HTR-8/SVneo (cell line): ENCODE data around the gene SELL.
"Not testable (repeated sequence)": the region's sequence is repeated elsewhere in the genome, so short reads cannot be mapped to it uniquely, and the experiment has no call there.

Experiments used
- DNase-seq: peaks from one replicate; pipeline ENCODE4 v3.0.0; 2011; ENCODE audit warnings: low spot score, mixed read lengths; ENCODE audit not compliant: insufficient read length
- FAIRE-seq: peaks from 2 replicates; lab custom pipeline; 2011; peaks lifted over from hg19 to GRCh38; lab: Jason Lieb, UNC

The SELL gene

GRCh38 chr1:169711469-169712308, at the start of gene SELL:
Gene SELL (minus strand): TSS chr1:169711620. CDS start chr1:169711498, 122 bp downstream.
- DNase-seq (peak; percentile 32), FAIRE-seq (no peak)

GRCh38 chr1:169759038-169759437, 47.6 kb upstream of the SELL start:
- FAIRE-seq: no peak
- no peak for DNase-seq

- no peak for FAIRE-seq
- no peak for DNase-seq
These were observed 42.1 kb upstream of the SELL start for GRCh38 chr1:169753549-169753948.

- no peak for FAIRE-seq
- DNase-seq: no peak
These were observed 38.6 kb upstream of the SELL start for GRCh38 chr1:169750041-169750440.

- no peak for FAIRE-seq
- DNase-seq: no peak
These were observed 35.1 kb upstream of the SELL start for GRCh38 chr1:169746550-169746949.

GRCh38 chr1:169745015-169745861, 33.8 kb upstream of the SELL start:
- no peak for DNase-seq
- FAIRE-seq: no peak

- DNase-seq: peak; percentile 31
- no peak for FAIRE-seq
These were observed 30.4 kb upstream of the SELL start for GRCh38 chr1:169741666-169742394.

GRCh38 chr1:169739980-169740379, 28.6 kb upstream of the SELL start:
- no peak for DNase-seq
- no peak for FAIRE-seq

GRCh38 chr1:169733924-169734323, 22.5 kb upstream of the SELL start, which contains the start of gene SELE:
Gene SELE (minus strand): TSS chr1:169734079. CDS start chr1:169733612, 467 bp downstream.
- DNase-seq: no peak
- no peak for FAIRE-seq

- FAIRE-seq (no peak), DNase-seq (no peak)
These were observed 20.0 kb upstream of the SELL start for GRCh38 chr1:169731446-169731845.

- no peak for FAIRE-seq
- DNase-seq: no peak
These were observed 18.6 kb upstream of the SELL start for GRCh38 chr1:169729991-169730390.

GRCh38 chr1:169727307-169727706, 15.9 kb upstream of the SELL start:
- DNase-seq (no peak), FAIRE-seq (no peak)

- FAIRE-seq (no peak), DNase-seq (no peak)
These were observed 15.4 kb upstream of the SELL start for GRCh38 chr1:169726851-169727250.

- FAIRE-seq (no peak), DNase-seq (no peak)
These were observed 14.5 kb upstream of the SELL start for GRCh38 chr1:169725930-169726329.

GRCh38 chr1:169724168-169724567, 12.7 kb upstream of the SELL start:
- FAIRE-seq: no peak
- no peak for DNase-seq

- DNase-seq (no peak), FAIRE-seq (no peak)
These were observed 12.3 kb upstream of the SELL start for GRCh38 chr1:169723763-169724162.

- no peak for DNase-seq
- FAIRE-seq: no peak
These were observed 11.4 kb upstream of the SELL start for GRCh38 chr1:169722779-169723178.

- FAIRE-seq, DNase-seq: not testable (repeated sequence)
These were observed 3.7 kb upstream of the SELL start for GRCh38 chr1:169715100-169715499.

GRCh38 chr1:169713090-169713489, 1.7 kb upstream of the SELL start:
- not testable (repeated sequence) for FAIRE-seq, DNase-seq

- FAIRE-seq (no peak), DNase-seq (no peak)
These were observed 850 bp upstream of the SELL start for GRCh38 chr1:169712309-169712631.

GRCh38 chr1:169708647-169709046, 2.8 kb downstream of the SELL start:
- no peak for FAIRE-seq
- no peak for DNase-seq
